GM18861 (cell line): ENCODE data around the gene IL17RD.

Experiments used
- ATAC-seq: cut with Tn5 transposase; IDR thresholded peaks from one replicate; pipeline ENCODE4 v1.9.1; 2021; ENCODE audit not compliant: unreplicated experiment

The IL17RD gene

GRCh38 chr3:57164657-57165573 is at the start of gene IL17RD:
Gene IL17RD (minus strand): TSS chr3:57165353. CDS start chr3:57165286, 67 bp downstream.
- no peak for ATAC-seq

GRCh38 chr3:57206423-57206822 is 41.3 kb upstream of the IL17RD start:
- no peak for ATAC-seq

DNA sequence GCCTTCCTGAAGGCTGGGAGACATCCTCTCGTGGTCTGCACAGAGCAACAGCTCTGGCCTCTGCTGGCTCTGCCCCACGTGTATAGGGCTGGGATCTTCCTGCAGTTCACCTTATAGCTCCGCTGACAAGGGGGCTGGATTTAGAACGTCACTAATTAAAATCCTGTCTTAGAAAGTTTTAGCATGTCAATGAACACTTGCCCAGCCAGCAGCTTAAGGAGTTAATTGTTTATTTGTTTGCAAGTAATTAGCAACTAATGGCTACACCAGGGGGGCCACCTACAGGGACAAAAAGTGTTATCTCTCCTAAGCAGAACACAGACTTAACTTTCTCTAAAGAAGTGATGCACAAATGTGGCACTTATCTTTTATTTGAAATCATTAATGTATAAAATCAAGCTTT is 34.7 kb upstream of the IL17RD start, which contains the start of gene HESX1:
Gene HESX1, minus strand, starts transcription at position 84 of the 403 bp plus-strand sequence. Its CDS starts 60 bp downstream, at position 24.
- no peak for ATAC-seq

- no peak for ATAC-seq
Observed at GRCh38 chr3:57194641-57195040, 29.5 kb upstream of the IL17RD start.

- ATAC-seq, result no peak
Observed at GRCh38 chr3:57192028-57192427, 26.9 kb upstream of the IL17RD start.

GRCh38 chr3:57184526-57184925 is 19.4 kb upstream of the IL17RD start:
- ATAC-seq, result no peak

- ATAC-seq, result no peak
Observed at GRCh38 chr3:57179580-57180410, 14.6 kb upstream of the IL17RD start.

DNA sequence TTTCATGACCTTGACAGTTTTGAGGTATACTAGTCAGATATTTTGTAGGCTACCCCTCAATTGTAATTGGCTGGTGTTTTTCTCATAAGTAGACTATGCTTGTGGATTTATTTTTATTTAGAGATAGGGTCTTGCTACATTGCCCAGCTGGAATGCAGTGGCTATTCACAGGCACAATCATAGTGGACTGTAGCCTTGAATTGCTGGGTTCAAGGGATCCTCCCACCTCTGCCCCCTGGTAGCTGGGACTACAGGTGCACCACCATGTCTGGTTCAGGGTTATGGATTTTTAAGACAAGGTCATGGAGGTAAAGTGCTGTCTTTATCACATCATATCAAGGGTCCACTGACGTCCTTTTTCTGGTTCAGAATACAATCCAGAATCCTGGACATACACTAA is 10.9 kb upstream of the IL17RD start:
- no peak for ATAC-seq

DNA sequence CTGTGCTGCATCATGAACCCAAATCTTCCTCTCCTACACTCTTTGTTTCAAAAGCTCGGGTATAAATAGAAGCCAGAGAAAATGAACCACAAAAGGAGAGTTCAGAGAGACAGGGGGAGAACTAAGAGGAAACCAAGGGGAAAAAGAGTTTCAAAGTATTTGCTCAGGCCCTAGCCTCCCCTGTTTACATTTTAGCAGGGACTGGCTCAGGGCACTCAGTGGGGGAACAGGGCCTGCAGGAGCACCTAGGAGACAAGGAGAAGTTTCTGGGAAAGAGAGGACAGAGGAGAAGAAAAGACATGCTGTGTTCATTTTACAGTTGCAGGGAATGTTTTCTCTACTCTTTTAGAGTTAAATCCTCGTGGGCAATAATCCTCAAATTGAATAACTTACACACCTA is 8.5 kb upstream of the IL17RD start:
- no peak for ATAC-seq

DNA sequence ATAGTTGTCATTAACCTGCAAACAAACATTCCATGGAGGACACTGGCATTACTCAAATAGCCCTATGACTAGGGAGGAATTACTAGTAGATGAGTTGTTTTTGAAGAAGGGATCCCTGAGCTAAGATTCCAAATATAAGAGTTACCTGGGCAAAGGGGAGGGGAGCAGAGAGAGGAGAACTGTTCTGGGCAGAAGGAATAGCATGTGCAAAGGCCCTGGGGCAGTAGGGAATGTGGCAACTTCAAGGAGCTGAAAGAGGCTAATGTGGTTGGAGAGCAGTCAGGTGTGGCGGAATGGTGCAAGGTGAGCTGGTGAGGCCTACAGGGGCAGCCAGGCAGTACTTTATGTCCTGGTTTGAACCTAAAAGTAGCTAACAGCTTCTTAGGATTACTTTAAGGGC is 5.8 kb upstream of the IL17RD start:
- ATAC-seq, result no peak

DNA sequence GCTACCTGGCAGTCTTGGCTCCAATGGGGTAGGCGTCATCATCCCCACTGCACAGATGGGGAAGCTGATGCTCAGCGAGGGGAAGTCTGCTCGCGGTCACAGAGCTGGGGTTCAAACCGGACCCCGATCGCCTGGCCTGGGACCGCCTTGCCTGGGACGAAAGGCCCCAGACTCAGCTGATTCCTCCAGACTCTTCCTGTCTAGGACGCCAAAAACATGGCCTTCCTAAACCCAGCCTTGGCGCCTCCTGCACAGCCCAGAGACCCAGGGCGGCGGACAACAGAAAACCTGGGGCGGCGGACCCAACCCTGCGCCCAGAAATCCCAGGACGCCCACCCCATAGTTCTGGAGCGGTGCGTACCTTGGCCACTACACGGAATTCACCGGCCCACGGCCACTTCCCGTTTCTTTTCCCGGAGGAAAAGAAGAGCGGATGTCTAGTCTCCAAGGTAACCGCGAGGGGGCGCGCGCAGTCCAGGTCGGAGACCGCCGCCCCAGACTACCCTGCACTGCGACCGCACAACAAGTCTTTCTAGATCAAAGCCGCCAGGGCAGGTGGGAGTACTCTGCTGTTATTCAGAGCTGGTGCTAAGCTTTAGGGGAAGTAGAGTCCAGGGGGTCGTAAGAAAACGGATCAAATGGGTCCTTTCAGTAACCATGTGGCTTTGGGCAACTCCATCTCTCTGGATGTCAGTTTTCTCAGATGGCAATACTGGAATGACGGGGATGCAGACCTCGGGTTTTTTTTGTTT is 4.9 kb upstream of the IL17RD start:
- no peak for ATAC-seq

DNA sequence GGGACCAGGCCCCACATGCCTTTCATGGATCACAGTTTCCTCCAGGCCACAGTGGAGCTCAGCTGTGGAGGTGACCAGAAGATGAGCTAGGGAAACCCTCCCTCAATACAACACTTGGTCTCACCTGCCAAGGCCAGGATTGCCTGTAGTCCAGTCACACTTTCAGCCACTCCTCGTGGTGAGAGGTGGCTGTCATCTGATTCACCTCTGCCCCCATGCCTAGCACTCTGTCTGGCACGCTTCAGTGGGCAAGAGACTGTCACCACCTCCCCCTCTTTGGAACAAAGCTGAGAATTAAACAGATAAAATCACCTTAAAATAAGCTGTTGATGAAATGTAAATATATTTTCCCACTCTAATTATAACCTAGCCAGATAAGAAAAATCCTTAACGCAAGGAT is 4.0 kb upstream of the IL17RD start:
- no peak for ATAC-seq

GRCh38 chr3:57168151-57168550 is 3.0 kb upstream of the IL17RD start:
- ATAC-seq, result no peak

DNA sequence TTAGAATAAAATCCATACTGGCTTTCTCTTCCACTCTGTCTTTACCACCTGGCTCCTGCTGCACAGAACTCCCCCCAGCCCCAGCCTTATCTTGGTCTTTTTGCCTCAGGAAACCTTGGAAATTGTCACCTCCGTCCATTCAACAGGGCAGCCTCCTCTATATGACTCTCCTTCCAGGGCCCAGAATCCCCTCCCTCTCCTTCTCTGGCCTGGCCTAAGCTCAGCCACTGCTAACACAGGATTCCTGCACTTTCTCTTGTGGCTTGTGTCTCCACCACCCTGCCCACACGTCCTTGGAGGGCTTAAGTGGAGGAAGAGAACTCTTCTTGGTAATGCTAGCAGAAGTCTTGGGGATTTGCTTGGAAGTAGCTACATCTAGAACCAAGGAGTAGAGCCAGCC is 1.5 kb upstream of the IL17RD start:
- ATAC-seq, result no peak

DNA sequence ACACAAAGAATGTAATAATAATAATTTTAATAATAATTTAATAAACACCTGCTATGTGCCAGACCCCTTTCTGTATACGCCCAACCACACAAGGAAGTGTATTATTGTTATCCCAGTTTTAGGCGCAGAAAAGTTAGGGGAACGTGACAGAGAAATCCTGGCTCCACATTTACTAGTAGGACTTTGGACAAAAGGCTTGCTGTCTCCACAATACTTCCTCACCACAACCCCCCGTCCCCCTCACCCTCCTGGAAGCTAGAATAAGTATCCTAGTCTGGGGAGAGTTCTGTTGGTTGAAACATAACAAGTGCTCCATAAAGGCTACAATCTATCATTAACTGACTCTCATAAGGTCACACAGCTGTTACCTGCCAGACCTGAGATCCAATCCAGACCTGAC is 488 bp upstream of the IL17RD start:
- no peak for ATAC-seq

- ATAC-seq, result no peak
Observed at GRCh38 chr3:57164217-57164656, 916 bp downstream of the IL17RD start.

DNA sequence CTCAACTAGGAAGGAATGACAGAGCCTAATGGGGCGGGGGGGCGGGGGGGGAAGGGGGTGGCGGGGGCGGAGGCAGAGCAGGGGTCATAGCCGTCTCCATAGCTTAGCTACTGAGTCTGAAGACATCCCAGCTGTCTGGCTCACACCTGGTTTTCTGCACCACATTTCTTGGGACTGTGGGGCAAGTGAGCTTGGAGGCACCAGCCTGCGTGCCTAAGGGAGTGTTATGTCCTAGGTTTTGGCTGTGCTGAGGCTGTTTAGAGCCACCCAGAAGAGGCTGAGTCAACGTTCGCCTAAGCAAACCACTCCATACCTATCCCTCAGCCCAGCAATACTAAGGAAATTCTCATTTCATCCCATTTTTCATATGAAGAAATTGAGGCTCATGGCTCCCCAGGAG is 1.4 kb downstream of the IL17RD start:
- no peak for ATAC-seq

DNA sequence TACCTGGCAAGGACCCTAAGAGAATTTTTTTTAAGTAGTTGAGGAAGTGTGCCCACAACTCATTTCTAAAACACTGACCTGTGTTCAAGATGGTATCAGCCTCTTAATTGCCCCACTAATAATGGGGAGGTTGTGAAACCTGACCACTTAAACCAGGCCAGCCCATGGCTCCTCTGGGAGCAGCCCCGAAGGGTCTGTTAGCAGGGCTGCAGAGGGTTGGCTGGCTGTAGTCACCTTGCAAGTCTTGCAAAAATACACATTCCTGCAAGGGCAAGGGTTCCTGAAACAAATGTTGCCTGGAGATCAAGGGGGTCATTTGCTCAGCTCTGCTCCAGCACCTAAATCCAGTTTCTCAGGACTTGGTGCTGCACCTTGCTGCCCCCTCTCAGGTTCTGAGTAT is 3.2 kb downstream of the IL17RD start:
- no peak for ATAC-seq

GRCh38 chr3:57160765-57161538 is 4.2 kb downstream of the IL17RD start:
- no peak for ATAC-seq

- no peak for ATAC-seq
Observed at GRCh38 chr3:57160076-57160764, 4.9 kb downstream of the IL17RD start.
